Endodermal cell (in vitro differentiated cells): ENCODE results near the gene CNST. TPM values are rescaled to one million over a fixed set of nuclear protein-coding genes. Genes with fewer than 3 reads are reported as not detected.

Experiments
- DNase-seq: peaks from one replicate; pipeline ENCODE4 v3.0.0-alpha.2; 2017
- H3K27ac ChIP-seq: 2 replicates; pipeline ENCODE4 v1.5.1; 2013; ENCODE audit warnings: mild to moderate bottlenecking, low read depth, low read length, moderate library complexity
- H3K27me3 ChIP-seq: 2 replicates; pipeline ENCODE4 v1.6.1; 2013; ENCODE audit warnings: mild to moderate bottlenecking, low read length, moderate library complexity; ENCODE audit not compliant: insufficient read depth, control insufficient read depth, poor library complexity, severe bottlenecking
- H3K36me3 ChIP-seq: 2 replicates; pipeline ENCODE4 v1.7.0; 2013; ENCODE audit warnings: mild to moderate bottlenecking, low read length, moderate library complexity; ENCODE audit not compliant: control insufficient read depth, insufficient read depth
- H3K4me1 ChIP-seq: one replicate; pipeline ENCODE4 v1.7.0; 2013; ENCODE audit warnings: low read length; ENCODE audit not compliant: control insufficient read depth, insufficient read depth
- H3K4me3 ChIP-seq: 2 replicates; pipeline ENCODE4 v1.5.1; 2013; ENCODE audit warnings: mild to moderate bottlenecking, low read length, moderate library complexity
- H3K9ac ChIP-seq: 2 replicates; pipeline ENCODE4 v1.6.1; 2013; ENCODE audit warnings: mild to moderate bottlenecking, low read length, moderate library complexity; ENCODE audit not compliant: poor library complexity, severe bottlenecking; ENCODE audit errors: extremely low read depth
- H3K9me3 ChIP-seq: 2 replicates; pipeline ENCODE4 v1.6.1; 2013; ENCODE audit warnings: mild to moderate bottlenecking, low read length, moderate library complexity; ENCODE audit not compliant: control insufficient read depth
- H3K27ac Mint-ChIP-seq: 2 replicates; pipeline ENCODE4 v1.8.0; 2020; ENCODE audit warnings: mixed read lengths
- H3K27me3 Mint-ChIP-seq: 2 replicates; pipeline ENCODE4 v1.8.0; 2021; ENCODE audit warnings: mild to moderate bottlenecking, mixed read lengths; ENCODE audit not compliant: insufficient read depth
- H3K36me3 Mint-ChIP-seq: 2 replicates; pipeline ENCODE4 v1.8.0; 2020; ENCODE audit warnings: low read depth, mixed read lengths
- H3K4me1 Mint-ChIP-seq: 2 replicates; pipeline ENCODE4 v1.8.0; 2020; ENCODE audit warnings: mixed read lengths
- H3K4me3 Mint-ChIP-seq: 2 replicates; pipeline ENCODE4 v1.8.0; 2020; ENCODE audit warnings: mild to moderate bottlenecking, moderate library complexity, mixed read lengths
- H3K9me3 Mint-ChIP-seq: 2 replicates; pipeline ENCODE4 v1.8.0; 2020; ENCODE audit warnings: mild to moderate bottlenecking, mixed read lengths
- WGBS, 2 experiments: methylation state at CpG; one replicate each; pipeline versions ENCODE4 v1.1.5 to v1.1.7; 2013; ENCODE audit warnings: missing lambda C conversion rate in 2 of 2, mixed read lengths in 1 of 2; ENCODE audit not compliant: insufficient coverage in 1 of 2, insufficient read length in 1 of 2; 5-methylcytosine and 5-hydroxymethylcytosine counted together
- total RNA-seq, 2 donors: library from RNA; stranded (reverse); fragmentation: NEBNext Ultra II Directional in 1 of 2; extraction: Animal tissue kit (Norgen Biotek cat#: 25700) in 1 of 2; gene quantifications; 2 replicates in 1 of 2; 3 replicates in 1 of 2; pipeline ENCODE4 v1.2.1, GENCODE V29; 2021
- TF ChIP-seq, protein P1 (sequence below): fragments of 200-600 bp; sonication (generic); conservative IDR thresholded peaks from 2 replicates; pipeline ENCODE4 v1.5.0; 2021; ENCODE audit warnings: antibody characterized with exemption, mild to moderate bottlenecking

Gene CNST
- total RNA-seq, 2 donors from 2014 or later, result 14.7 to 20.3 TPM

DNA sequence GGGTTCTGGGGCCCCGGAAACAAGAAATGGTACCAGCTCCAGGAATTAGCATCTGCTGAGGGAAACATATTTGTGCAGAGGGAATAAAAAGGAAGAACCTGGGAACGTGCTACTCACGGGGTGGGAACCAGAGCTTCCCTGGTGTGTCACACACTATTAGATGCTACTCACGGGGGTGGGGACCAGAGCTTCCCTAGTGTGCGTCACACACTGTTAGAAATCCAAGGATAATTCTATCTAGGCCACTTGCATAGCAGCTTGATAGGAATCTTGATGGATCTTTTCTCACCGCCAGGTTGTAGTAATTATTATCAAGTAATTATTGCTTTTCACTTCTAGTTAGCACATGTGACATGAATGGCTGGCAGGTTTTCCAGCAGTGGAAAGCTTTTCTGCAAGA is 103.4 kb downstream of the CNST start:
- no peak for DNase-seq
- Histone ChIP-seq H3K27me3 (no peaks in the 10 kb centered on the region), H3K27ac (no peak overlapping the region), H3K4me1 (no peaks in the 10 kb centered on the region), H3K4me3 (no peak overlapping the region), H3K36me3 (no peaks in the 10 kb centered on the region), H3K9me3 (no peaks in the 10 kb centered on the region), H3K9ac (no peak overlapping the region)
- Mint-ChIP-seq H3K27me3 (no peaks in the 10 kb centered on the region), H3K9me3 (no peaks in the 10 kb centered on the region), H3K36me3 (peaks cover 7% of the 10 kb centered on the region), H3K27ac (no peak overlapping the region), H3K4me3 (no peak overlapping the region), H3K4me1 (peaks cover 4% of the 10 kb centered on the region)
- TF ChIP-seq, protein P1, sequence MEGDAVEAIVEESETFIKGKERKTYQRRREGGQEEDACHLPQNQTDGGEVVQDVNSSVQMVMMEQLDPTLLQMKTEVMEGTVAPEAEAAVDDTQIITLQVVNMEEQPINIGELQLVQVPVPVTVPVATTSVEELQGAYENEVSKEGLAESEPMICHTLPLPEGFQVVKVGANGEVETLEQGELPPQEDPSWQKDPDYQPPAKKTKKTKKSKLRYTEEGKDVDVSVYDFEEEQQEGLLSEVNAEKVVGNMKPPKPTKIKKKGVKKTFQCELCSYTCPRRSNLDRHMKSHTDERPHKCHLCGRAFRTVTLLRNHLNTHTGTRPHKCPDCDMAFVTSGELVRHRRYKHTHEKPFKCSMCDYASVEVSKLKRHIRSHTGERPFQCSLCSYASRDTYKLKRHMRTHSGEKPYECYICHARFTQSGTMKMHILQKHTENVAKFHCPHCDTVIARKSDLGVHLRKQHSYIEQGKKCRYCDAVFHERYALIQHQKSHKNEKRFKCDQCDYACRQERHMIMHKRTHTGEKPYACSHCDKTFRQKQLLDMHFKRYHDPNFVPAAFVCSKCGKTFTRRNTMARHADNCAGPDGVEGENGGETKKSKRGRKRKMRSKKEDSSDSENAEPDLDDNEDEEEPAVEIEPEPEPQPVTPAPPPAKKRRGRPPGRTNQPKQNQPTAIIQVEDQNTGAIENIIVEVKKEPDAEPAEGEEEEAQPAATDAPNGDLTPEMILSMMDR, result no peak
- WGBS, 2 experiments, result 94 to 100% methylated on average over 1 to 6 of the region's 6 CpGs

DNA sequence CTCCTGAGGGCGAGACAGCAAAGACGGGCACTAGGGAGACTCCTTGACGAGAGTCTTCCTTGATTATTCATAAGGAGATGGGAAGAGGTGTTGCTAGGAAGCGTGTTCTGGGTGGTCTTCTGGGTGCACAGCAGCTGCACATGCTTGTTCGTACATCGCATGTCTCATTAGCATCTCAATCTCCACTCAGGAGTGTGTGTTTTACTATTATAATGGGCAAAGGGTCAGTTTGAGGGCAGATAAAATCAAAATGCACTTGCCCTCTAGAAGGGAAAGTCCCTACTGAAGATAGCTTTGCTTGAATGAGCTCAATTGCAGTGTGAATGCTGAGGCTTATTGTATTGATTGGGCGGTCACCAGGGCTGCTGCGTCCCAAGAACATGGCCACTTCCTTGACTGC is 107.8 kb downstream of the CNST start:
- Histone ChIP-seq H3K4me1 (no peaks in the 10 kb centered on the region), H3K27me3 (no peaks in the 10 kb centered on the region), H3K36me3 (no peaks in the 10 kb centered on the region), H3K27ac (no peak overlapping the region), H3K9ac (no peak overlapping the region), H3K4me3 (no peak overlapping the region), H3K9me3 (no peaks in the 10 kb centered on the region)
- no peak for DNase-seq
- H3K27ac Mint-ChIP-seq, result no peak overlapping the region
- H3K36me3 Mint-ChIP-seq, result peaks cover 2% of the 10 kb centered on the region
- no peak overlapping the region for H3K4me3 Mint-ChIP-seq
- no peaks in the 10 kb centered on the region for H3K9me3 Mint-ChIP-seq
- 90 to 100% methylated on average over 3 to 8 of the region's 8 CpGs for WGBS, 2 experiments
- no peaks in the 10 kb centered on the region for H3K4me1 Mint-ChIP-seq
- no peaks in the 10 kb centered on the region for H3K27me3 Mint-ChIP-seq
- TF ChIP-seq, protein P1, result no peak

DNA sequence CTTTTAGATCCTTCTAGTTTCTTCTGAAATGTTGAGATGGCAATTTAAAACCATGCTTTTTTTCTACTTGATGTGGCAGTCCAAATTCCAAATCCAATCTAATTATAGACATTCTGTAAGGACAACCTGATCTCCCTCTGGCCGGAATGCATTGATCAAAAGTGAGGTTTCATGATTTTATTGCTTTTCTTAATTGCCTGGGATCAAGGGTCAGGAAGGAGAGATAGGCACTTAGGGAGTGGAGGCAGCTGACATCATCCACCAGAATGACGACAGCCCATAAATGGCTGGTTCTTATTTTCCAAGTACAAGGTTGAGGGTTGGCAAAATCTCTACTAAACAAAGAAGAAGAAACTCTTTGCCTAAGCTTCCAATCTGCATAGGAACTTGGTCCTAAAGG is 111.6 kb downstream of the CNST start:
- no peak for DNase-seq
- H3K27me3 ChIP-seq, result no peaks in the 10 kb centered on the region
- H3K36me3 Mint-ChIP-seq, result no peaks in the 10 kb centered on the region
- H3K9me3 ChIP-seq, result no peaks in the 10 kb centered on the region
- no peaks in the 10 kb centered on the region for H3K9me3 Mint-ChIP-seq
- no peak overlapping the region for H3K4me3 Mint-ChIP-seq
- TF ChIP-seq, protein P1, result no peak
- WGBS, 2 experiments, result 89% methylated on average over 2 of the region's 2 CpGs; no CpG with 5 or more reads in 1 of the 2 experiments
- H3K4me3 ChIP-seq, result no peak overlapping the region
- H3K27ac Mint-ChIP-seq, result no peak overlapping the region
- H3K9ac ChIP-seq, result no peak overlapping the region
- H3K4me1 ChIP-seq, result no peaks in the 10 kb centered on the region
- no peaks in the 10 kb centered on the region for H3K27me3 Mint-ChIP-seq
- no peaks in the 10 kb centered on the region for H3K4me1 Mint-ChIP-seq
- H3K36me3 ChIP-seq, result no peaks in the 10 kb centered on the region
- H3K27ac ChIP-seq, result no peak overlapping the region
